NCI-H526 treated with DMSO at 0.1 percent for 48 hours (cell line): ENCODE data around the gene AKT1.
"Not testable (repeated sequence)": the region's sequence is repeated elsewhere in the genome, so short reads cannot be mapped to it uniquely, and the experiment has no call there.

Experiments
- DNase-seq: peaks from one replicate; lab custom pipeline; 2025; lab: John Stamatoyannopoulos, UW

AKT1 gene

DNA sequence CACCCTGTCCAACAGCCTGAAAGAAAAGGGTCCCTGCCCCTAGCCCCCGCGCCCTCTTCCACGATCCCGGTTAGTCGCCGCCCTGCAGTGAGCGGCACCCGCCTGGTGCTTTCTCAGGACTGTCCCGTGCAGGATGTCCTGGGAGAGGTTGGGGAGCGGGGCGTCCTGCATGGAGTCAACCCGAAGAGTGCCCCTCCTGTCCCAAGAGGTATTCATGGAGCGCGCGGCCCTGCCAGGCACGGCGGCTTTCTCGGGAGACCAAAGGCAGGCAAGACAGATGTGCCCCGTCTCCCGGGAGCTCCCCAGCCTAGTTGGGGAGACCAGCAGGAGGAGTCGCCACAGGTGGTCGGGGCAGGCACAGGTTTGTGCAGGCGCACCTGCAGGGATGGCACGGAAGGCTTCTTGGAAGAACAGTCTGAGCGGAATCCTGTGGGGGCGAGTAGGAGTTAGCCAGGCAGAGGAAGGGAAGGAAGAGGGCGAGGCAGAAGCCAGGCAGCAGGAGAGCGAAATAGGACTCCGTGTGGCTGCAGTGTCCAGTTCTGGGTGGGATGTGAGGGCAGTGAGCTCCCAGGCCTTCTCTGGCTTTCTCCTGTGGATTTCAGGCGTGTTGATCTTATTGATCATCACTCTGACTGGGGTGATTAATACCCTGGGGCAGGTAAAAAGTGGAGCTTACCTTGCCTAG is 41.9 kb downstream of the AKT1 start:
- DNase-seq: no peak

DNA sequence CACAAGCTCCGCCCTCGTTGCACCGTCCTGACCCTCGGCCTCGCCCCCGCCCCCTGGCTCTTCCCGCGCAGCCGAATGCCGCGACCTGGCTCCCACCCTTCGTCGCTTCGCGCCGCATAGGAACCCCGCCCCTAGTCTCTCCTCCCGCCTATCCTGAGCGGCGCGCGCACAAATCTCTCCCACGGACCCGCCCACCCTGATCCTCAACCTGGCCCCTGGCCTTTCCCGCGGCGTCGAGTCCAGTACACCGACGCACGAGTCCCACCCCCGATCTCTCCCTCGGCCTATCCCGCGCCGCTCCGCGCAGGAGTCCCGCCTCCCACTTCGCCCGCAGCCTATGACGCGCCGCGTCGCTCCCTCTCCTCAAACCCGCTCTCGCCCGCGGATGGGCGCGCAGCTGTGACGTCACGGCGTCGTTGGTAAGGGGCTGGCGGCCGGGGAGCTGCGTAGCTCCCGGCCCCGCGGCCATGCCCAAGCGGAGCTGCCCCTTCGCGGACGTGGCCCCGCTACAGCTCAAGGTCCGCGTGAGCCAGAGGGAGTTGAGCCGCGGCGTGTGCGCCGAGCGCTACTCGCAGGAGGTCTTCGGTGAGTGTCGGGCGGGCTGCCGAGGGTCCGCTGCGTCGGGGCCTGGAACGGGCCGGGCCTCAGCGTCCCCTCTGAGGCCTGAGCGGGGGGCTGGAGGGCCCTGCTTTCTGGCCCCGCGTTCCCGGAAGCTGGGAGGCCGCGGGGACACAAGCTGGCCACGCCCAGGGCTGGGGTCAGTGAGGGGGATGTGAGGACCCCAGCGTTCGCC is 42.6 kb downstream of the AKT1 start, which contains the start of gene SIVA1:
SIVA1 (plus strand) TSS at position 413 of the 793 bp plus-strand sequence; CDS start at position 468, 55 bp downstream.
- DNase-seq: peak; percentile 99

DNA sequence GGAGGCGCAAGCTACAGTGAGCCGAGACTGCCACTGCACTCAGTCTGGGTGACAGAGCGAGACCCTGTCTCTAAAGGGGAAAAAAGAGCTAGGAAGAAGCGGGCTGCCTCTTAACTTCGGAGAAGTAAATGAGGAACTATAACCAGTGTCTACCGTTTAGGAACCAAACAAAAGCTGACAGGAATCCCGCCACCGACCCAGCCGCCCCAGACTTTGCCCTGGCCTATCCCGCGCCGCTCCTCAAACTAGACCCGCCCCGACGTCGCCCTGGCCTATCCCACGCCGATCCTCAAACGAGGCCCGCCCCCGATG is 43.2 kb downstream of the AKT1 start:
- no peak for DNase-seq

DNA sequence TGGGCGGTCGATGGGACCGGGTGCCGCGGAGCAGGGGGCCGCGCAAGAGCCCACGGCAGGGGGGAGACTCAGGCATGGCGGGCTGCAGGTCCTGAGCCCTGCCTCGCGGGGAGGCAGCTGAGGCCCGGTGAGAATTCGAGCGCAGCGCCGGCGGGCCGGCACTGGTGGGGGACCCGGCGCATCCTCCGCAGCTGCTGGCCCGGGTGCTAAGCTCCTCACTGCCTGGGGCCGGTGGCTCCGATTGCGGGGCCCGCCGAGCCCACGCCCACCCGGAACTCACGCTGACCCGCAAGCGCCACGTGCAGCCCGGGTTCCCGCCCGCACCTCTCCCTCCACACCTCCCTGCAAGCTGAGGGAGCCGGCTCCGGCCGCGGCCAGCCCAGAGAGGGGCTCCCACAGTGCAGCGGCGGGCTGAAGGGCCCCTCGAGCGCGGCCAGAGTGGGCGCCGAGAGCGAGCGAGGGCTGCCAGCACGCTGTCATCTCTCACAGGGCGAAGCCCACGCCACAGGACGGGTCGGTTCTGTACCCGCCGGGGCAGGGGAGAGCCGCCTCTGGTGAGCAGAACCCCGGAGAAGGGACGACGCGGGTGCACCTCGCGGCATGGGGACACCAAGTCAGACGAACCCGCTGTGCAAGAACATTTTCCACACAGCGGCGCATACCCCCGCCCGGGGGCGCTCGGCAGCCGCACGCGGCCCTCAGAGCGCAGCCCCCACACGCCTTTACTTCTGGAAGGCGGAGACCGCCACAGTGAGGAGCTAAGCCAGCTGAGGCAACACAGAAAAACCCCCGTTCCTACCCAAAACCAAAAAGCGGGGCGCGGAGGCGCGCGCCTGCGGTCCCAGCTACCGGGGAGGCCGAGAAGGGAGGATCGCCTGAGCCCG is 43.8 kb downstream of the AKT1 start:
- no peak for DNase-seq

DNA sequence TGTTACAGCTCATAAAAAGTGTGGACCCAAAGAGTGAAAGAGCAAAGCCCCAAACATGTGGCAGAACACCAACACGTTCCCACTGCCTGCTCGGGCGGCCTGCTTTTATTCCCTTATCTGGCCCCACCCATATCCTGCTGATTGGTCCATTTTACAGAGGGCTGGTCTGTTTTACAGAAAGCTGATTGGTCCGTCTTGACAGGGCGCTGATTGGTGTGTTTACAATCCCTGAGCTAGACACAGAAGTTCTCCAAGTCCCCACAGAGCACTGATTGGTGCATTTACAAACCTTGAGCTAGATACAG is 44.8 kb downstream of the AKT1 start:
- not testable (repeated sequence) for DNase-seq

DNA sequence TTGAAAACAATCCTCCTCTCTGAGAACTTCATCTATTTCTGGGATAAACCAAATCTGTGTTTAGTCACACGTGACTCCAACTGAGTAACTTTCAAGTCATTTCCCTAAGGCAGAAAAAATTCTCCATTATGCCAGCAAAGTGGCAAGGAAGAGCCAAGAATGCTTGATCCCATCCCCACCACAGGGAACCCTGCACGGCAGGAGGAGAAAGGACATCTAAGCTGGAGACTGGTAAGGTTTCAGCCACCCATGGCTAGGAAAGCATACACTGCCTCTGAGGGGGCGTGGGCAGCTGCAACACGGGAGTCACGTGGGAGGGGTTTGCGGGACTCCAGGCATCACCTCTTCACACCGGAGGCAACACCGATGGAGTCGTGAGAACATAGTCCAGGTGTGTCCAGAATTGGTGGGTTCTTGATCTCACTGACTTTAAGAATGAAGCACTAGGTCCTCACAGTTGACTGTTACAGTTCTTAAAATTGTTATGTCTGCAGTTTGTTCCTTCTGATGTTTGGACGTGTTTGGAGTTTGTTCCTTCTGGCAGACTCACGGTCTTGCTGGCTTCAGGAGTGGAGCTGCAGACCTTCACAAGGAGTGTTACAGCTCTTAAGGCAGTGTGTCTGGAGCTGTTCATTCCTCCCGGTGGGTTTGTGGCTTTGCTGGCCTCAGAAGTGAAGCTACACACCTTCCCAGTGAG is 45.3 kb downstream of the AKT1 start:
- DNase-seq: no peak

DNA sequence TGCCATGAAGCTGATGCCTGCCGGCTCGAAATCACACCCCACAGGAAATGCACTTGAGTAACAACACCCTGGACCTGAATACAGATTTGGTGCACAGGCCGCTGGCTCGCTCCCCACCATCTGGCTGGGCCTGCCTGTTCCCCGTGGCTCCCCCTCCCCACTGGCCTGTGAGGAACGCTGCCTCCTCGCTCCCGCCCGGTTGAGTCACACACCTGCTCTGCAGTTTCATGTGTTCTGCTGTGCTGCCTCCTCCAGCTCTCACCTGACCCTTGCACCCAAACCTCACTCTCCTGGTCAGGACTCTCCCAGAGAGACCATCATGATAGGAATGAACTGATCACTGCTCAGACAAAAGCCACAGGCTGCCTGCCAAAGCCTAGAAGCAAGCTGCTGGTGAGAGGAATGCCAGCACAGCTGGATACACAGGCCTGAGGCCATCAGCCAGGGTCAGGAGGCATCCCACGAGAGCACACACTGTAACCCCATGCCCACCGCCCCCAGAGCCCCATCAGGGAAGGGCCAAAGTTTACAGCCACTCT is 46.4 kb downstream of the AKT1 start:
- no peak for DNase-seq

DNA sequence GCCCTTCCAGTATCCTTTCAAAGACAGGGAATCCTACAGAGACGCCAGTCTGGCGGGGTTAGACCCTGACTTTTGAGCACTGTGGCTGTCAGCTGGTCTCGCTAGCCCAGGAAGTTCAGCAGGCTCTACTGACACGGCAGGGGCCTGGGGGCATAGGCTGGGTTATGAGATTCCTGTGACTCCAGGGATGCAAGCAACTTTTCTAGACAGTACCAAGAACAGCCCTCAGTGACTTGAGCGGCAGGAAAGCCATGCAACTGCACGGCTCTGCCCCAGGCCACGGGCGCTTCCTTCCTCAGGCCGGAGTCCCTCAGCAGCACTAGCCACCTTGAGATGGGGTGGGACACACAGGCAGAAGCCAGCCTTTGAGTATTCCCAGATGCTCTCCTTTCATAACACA is 47.7 kb downstream of the AKT1 start:
- DNase-seq: no peak

DNA sequence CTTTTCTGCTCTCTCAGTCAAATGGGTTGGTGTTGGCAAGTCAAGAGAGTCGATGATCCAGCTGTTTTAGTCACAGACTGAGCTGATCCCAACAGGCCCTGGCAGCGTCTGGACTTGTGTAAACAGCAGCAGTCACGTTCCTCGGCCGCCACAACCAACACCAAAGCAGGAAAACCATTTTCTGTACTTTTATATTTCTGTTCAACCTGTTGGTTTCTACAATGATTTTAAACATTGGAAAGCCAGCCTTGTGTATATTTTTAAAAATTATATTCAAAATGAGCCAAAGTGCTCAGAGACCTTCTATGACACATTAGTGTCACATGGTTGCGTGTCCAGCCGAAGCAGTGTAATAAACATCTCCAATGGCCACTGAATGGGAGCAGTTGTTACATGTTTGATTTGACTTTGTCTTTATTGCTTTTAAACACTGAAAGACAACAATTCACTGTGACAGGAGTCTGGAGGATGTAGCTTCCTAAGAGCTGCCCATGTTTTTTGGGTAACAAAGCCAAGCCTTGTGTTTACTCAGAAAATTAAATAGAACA is 48.5 kb downstream of the AKT1 start:
- DNase-seq: no peak

DNA sequence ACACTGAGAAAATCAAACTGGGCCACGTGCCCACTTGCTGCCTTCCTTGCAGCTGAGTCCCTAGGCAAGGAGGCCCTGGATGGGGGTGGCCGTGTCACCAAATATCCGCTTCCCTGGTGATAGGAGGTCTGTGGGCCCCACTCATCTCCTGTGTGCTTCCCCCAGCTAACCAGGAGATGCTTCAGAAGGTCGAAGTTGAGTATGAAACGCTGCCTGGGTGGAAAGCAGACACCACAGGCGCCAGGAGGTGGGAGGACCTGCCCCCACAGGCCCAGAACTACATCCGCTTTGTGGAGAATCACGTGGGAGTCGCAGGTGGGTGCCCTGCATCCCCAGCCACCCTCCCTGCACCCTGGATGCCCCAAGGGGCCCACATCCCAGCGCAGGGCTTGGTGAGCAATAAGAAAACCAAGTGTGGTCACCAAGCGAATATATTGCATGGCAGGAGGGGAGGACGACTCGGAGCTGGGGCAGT is 49.4 kb downstream of the AKT1 start:
- no peak for DNase-seq

DNA sequence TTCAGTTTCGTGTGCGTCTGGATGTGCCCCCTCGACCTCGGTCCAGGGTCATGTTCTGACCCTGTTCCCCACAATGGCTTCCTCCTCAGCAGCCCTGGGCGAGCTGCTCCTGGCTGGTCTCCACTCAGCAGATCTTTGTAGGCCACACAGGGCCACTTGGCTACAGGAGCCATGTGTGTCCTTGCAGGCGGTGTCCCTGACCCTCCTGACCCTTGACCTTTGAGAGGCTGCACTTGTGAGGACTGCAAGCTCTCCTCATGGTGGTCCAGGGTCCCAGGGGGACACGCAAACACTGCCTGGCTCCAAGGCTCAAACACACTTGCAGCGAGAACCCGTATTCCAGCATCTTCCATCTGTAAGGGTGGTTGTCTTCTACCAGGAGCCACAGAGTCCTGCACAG is 50.1 kb downstream of the AKT1 start:
- DNase-seq: no peak

DNA sequence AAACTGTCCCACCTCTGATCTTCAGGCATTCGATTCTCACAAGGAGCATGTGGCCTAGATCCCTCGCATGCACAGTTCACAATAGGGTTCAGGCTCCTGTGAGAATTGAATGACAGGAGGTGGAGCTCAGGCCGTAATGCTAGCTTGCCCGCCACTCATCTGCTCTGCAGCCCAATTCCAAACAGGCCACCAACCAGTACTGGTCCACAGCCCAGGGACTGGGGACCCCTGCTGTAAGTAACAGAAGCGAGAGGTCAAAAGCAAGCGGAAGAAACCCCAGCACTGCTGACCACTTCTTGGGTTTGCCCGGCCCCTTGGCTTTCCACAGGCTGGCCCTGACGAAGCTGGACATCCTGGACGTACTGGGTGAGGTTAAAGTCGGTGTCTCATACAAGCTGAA is 51.1 kb downstream of the AKT1 start:
- no peak for DNase-seq

DNA sequence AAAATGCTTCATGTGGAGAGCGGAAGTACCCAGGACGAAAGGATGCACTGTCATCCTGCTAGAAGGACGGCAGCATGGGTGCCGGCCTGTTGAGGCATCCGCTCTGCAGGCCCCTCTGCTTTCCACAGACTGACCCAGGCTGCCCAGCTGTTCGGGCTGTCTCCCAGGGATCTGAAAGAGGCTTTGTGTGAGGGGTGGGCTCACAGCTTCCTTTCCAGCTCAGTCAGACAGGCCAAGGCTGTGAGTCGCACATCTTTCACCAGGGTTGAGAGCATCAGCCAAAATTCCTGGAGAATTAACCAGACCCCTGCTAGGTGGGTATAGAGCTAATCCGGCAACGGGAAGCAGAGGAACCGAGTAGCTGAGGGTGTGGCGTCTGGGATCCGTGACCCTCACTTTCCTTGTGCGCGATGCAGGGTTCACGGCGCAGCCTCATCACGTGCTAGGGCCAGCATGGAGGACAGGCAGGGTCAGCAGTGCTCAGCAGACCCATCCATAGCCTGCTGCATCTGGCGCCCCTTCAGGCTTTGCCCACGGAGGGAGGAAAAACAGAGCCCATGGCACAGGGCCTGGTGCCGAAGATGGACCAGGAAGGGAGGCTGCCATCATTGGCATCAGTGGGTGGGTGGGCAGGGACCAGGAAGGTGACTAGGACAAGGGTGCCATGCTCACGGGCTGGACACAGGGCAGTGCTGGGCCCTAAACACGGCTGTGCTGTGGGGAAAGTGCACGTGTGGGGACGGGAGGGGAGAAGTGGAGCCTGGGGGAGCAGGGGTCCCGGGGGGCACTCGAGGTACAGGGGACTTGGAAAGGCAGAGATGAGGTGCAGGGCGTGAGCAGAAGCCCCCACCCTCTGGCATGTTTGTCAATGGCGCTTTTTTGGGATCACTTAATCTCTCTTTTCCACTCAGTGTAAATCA is 51.8 kb downstream of the AKT1 start:
- no peak for DNase-seq

DNA sequence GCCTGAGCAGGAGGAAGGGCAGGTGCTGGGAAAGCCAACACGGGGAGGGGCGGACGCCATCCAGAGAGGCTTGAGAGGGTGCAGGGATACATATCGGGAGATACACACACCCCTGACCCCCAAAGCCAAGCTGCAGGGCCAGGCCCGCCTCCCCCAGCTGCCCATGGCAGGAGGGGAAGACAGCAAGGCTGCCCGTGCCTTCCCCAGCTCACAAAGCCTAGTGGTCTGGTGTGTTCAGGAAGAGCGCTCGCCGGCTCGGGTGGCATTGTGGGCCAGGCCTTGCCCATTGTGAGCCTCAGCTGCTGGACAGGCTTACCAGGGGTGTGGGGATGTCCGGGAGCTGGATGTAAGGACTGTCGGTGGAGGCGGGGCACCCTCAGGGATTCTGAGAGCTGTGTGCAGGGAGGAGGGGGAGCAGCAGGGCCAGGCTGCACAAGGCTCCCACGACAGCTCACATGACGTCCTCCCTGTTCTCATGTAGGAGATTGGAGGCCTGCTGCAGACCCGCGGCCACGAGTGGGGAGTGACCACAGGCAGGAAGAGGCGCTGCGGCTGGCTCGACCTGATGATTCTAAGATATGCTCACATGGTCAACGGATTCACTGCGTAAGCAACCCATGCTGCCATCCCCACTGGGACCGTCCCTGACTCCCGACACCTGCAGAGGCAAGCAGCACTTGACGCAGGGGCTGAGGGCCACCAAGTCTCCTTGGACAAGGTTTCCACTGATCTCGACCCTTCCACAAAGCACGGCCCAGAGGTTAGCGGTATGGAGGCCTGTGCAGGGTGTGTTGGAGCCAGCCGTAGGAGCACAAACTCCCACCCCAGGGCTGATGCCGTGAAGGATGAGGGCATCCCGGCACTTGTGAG is 52.7 kb downstream of the AKT1 start:
- no peak for DNase-seq

DNA sequence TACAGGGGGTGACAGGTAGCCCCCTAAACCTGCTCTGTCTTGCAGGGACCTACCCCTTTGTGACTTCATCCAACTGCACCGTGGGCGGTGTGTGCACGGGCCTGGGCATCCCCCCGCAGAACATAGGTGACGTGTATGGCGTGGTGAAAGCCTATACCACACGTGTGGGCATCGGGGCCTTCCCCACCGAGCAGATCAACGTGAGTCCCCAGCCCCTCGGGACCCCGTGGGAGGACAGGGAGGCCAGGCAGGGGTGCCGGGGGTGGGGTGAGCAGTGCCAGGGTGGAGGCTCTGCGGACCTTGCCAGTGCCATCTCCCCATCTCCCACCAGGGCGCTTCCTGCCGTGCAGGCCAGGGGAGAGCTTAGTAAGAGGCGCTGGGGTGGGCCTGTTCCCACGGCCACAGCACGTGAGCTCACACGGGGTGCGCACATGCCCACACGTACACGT is 53.7 kb downstream of the AKT1 start:
- no peak for DNase-seq

DNA sequence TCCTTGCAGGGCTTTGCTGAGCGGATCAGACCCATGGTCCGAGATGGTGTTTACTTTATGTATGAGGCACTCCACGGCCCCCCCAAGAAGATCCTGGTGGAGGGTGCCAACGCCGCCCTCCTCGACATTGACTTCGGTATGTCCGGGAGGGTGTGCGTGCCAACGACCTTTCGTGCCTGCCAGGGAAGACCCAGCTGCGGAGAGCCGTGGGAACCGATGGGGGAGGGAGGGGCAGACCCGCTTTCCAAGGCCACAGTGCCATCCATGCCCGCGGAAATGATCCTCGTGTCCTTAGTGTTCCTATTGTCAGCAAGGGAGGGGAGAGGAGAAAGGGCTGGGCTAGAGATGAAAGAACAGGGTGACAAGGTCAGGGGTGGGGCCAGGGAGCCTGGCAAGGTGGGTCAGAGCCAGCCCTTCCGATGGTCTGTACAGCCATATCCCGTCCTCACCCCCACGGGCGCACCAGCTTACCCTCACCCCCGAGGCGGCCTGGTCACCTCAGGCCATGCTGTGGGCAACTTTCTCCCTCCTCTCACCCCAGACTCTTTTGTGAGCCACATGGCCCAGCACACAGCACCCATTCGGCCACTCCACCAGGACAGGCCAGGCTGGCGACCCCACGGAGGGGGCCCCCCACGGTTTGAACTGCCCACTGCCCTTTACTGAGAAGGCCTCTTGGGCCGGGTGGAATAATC is 54.3 kb downstream of the AKT1 start:
- no peak for DNase-seq

DNA sequence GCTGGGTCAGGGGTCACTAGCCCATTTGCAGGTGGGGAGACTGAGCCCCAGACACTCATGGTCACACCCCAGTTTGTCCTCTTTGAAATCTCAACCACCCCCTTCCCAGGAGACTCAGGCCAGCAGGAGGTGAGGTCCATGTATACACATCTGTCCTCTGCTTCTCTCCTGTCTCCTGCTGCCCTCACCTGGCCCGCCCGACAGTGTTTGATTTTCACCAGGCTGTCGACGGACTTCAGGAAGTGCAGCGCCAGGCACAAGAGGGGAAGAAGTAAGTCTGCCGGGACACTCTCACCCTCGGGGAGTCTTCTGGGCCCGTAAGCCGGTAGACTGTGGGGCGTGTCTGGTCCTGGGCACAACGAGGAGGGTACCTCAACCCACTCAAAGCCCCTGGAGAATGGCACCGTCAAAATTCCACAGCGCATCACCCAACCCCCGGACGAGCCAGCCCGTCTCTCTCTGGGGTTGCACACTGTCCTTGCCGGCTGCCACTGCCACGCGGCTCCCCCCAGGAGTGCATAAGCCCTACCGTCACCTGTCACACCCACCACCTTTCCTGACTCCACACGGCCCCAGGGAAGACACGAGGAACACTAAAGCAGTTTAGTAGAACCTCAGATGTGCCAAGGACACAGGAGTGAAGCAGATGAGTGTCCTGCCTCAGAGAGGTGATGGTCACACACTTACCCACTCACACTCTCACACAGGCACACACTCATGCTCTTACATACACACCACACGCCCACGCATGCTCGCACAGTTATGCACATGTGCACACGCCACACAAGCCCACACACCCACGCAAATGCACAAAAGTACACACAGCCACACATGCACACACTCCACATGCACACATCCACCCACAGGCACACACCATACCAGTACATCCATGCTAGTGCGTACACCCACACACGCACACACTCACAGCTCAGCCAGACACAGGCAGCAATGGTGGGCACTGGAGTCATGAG is 55.7 kb downstream of the AKT1 start:
- no peak for DNase-seq

DNA sequence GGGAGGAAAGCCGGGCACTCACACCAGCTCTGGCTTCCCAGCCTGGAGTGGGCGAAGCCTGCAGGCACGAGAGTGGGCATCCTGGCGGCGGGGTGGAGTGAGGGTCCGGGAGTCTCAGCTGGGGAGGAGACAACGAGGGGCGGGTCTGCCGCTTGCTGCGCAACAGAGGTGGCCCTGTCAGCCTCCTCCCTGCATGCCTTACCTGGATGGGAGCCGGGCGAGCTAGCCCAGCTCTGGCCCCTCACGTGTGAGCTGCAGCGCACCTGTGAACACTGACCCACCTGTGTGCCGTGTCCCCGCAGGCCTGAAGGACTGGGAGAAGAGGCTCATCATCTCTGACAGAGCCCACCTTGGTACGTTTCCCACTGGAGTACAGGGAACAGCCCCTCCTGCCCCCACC is 56.5 kb downstream of the AKT1 start:
- DNase-seq: no peak
